ENCODE data around the gene TGFA. TPM values are rescaled to one million over a fixed set of nuclear protein-coding genes. Genes with fewer than 3 reads are reported as not detected.

Gene TGFA
- polyA plus RNA-seq, 2 of the 4 experiments (the other 2 are of a cell fraction), result 3.5 to 5.3 TPM

GRCh38 chr2:70505613-70506391, 47.8 kb downstream of the TGFA start:
- Histone ChIP-seq H3K27ac (no peak overlapping the region), H3K4me2 (no peak overlapping the region), H3K4me1 (no peaks in the 10 kb centered on the region), H3K9me3 (no peaks in the 10 kb centered on the region), H3K4me3 (no peak overlapping the region)
- 79% methylated on average over 8 of the region's 8 CpGs for WGBS (ENCODE audit: missing lambda C conversion rate)
- no peak for ATAC-seq
- TF ChIP-seq BHLHE40 (IDR thresholded peaks at IDR 0.05; ENCODE audit: low read depth, low read length), result no peak
- no peak for FAIRE-seq
- POLR2A ChIA-PET, result no interaction called here
- no peak for DNase-seq (ENCODE audit: low read depth in 1 of 2, low spot score in 1 of 2)
- CTCF ChIA-PET, result interaction anchor here (0.6 to 1.4 kb wide), 3 partner anchors 8 to 150 kb away, joined by 3 to 5 read pairs (median 3); no protein-coding TSS in a partner anchor

- H3K4me3 ChIP-seq, result no peak overlapping the region
- H3K4me1 ChIP-seq, result no peaks in the 10 kb centered on the region
- no peak for FAIRE-seq
- ChIA-PET CTCF (interaction anchor here (0.8 to 1.4 kb wide), 4 partner anchors 13 to 139 kb away, joined by 3 to 4 read pairs (median 4); no protein-coding TSS in a partner anchor), POLR2A (no interaction called here)
- H3K27ac ChIP-seq, result no peak overlapping the region
- no peak overlapping the region for H3K4me2 ChIP-seq
- H3K9me3 ChIP-seq, result no peaks in the 10 kb centered on the region
- DNase-seq (ENCODE audit: low read depth in 1 of 2, low spot score in 1 of 2), result no peak
- no peak for ATAC-seq
- no peak for TF ChIP-seq HMGXB4 (CRISPR knock-in tag; IDR thresholded peaks at IDR 0.05; ENCODE audit: borderline replicate concordance)
Observed at GRCh38 chr2:70504750-70505149, 48.9 kb downstream of the TGFA start.

GRCh38 chr2:70503896-70504295, 49.7 kb downstream of the TGFA start:
- Histone ChIP-seq H3K27ac (no peak overlapping the region), H3K4me2 (no peak overlapping the region), H3K9me3 (no peaks in the 10 kb centered on the region), H3K4me1 (no peaks in the 10 kb centered on the region), H3K4me3 (no peak overlapping the region)
- ChIA-PET POLR2A (no interaction called here), CTCF (interaction anchor here (1.3 to 1.4 kb wide), 3 partner anchors 14 to 140 kb away, joined by 3 to 4 read pairs (median 4); no protein-coding TSS in a partner anchor)
- 56% methylated on average over 4 of the region's 4 CpGs for WGBS (ENCODE audit: missing lambda C conversion rate)
- DNase-seq (ENCODE audit: low read depth in 1 of 2, low spot score in 1 of 2) (no peak), FAIRE-seq (no peak), ATAC-seq (no peak)
- TF ChIP-seq HOXB13 (CRISPR knock-in tag; IDR thresholded peaks at IDR 0.05; ENCODE audit: low read depth) (no peak), FOSB (CRISPR knock-in tag; IDR thresholded peaks at IDR 0.05) (no peak), ZC3H11A (IDR thresholded peaks at IDR 0.05) (no peak), RCOR1 (IDR thresholded peaks at IDR 0.05; ENCODE audit: low read depth, low read length) (no peak), HOXA7 (CRISPR knock-in tag; IDR thresholded peaks at IDR 0.05) (no peak), RARB (CRISPR knock-in tag; IDR thresholded peaks at IDR 0.05) (no peak), USF2 (IDR thresholded peaks at IDR 0.05) (no peak), JUNB (IDR thresholded peaks at IDR 0.05) (no peak), JUN (IDR thresholded peaks at IDR 0.05) (no peak), EHF (CRISPR knock-in tag; IDR thresholded peaks at IDR 0.05) (no peak), MAX (IDR thresholded peaks at IDR 0.05) (no peak), PHF8 (IDR thresholded peaks at IDR 0.05; ENCODE audit: borderline replicate concordance, low read depth) (no peak), PBX3 (IDR thresholded peaks at IDR 0.05) (no peak), ZSCAN20 (CRISPR knock-in tag; IDR thresholded peaks at IDR 0.05) (no peak), CBX2 (IDR thresholded peaks at IDR 0.05; ENCODE audit: borderline replicate concordance, low read depth) (no peak), EP300 (IDR thresholded peaks at IDR 0.05) (no peak), POLR2AphosphoS2 (conservative IDR thresholded peaks at IDR 0.05; ENCODE audit: low read length) (no peak), ATOH8 (CRISPR knock-in tag; IDR thresholded peaks at IDR 0.05; ENCODE audit: low read depth) (no peak), CEBPB (IDR thresholded peaks at IDR 0.05) (no peak)
